GM12878 (cell line): Measurements from ENCODE around the gene BMAL1. TPM values are rescaled to one million over a fixed set of nuclear protein-coding genes. Genes with fewer than 3 reads are reported as not detected.
A peak's percentile ranks its signal among the peaks of the same experiment; 100 is the strongest.

ENCODE experiments used
- ATAC-seq: fragments of 200-7000 bp; cut with Tn5 transposase; 3 replicates; pipeline ENCODE4 v1.9.1; 2020; ENCODE audit warnings: mild to moderate bottlenecking, moderate library complexity
- BruUV-seq: library from RNA; stranded (reverse); fragments of 400-500 nt; replicated peaks from 2 replicates; lab custom pipeline; 2021; lab: Mats Ljungman, UMichigan
- CTCF ChIA-PET: fragments of 300-600 bp; sonication (Branson Sonifier 250); formaldehyde crosslinking; extraction: SDS; loops from one replicate; lab custom pipeline; 2021; ENCODE audit warnings: inconsistent platforms; lab: Yijun Ruan, JAX
- POLR2A ChIA-PET: fragments of 350-600 bp; formaldehyde crosslinking; extraction: SDS; loops from one replicate; lab custom pipeline; 2021; ENCODE audit warnings: inconsistent platforms; lab: Charles Lee
- RAD21 ChIA-PET: fragments of 300-600 bp; sonication (Branson Sonifier 250); formaldehyde crosslinking; loops from one replicate; lab custom pipeline; 2023; ENCODE audit warnings: antibody characterized with exemption; ENCODE audit not compliant: unreplicated experiment; lab: Charles Lee
- SMC1A ChIA-PET: fragments of 300-600 bp; sonication (Branson Sonifier 250); formaldehyde crosslinking; loops from one replicate; lab custom pipeline; 2023; ENCODE audit not compliant: unreplicated experiment, uncharacterized antibody; lab: Charles Lee
- DNase-seq: peaks from one replicate; pipeline ENCODE4 v3.0.0-alpha.2; 2011; ENCODE audit warnings: low read depth, low spot score
- FAIRE-seq: peaks from 3 replicates; lab custom pipeline; 2011; peaks lifted over from hg19 to GRCh38; lab: Jason Lieb, UNC
- H2AFZ ChIP-seq: 2 replicates; pipeline ENCODE4 v1.6.0; 2011; ENCODE audit warnings: low read depth, low read length, control low read depth; ENCODE audit not compliant: control insufficient read depth
- H3K27ac ChIP-seq: 2 replicates; pipeline ENCODE4 v1.5.1; 2011; ENCODE audit warnings: control low read depth; ENCODE audit not compliant: control insufficient read depth, insufficient read depth
- H3K27me3 ChIP-seq, 2 experiments: replicated peaks in 1 of 2; 2 replicates each; pipeline versions ENCODE4 v1.6.0 to v1.6.1; 2011; ENCODE audit warnings: low read length in 1 of 2; ENCODE audit not compliant: control insufficient read depth in 2 of 2, insufficient read depth in 2 of 2
- H3K36me3 ChIP-seq, 2 experiments: 2 replicates each; pipeline ENCODE4 v1.5.1; 2011; ENCODE audit warnings: low read length in 1 of 2; ENCODE audit not compliant: control insufficient read depth in 2 of 2, insufficient read depth in 2 of 2
- H3K4me1 ChIP-seq: 2 replicates; pipeline ENCODE4 v1.6.1; 2011; ENCODE audit warnings: mild to moderate bottlenecking, low read length, moderate library complexity, mixed read lengths; ENCODE audit not compliant: control insufficient read depth, insufficient read depth
- H3K4me2 ChIP-seq: 2 replicates; pipeline ENCODE4 v1.6.0; 2011; ENCODE audit warnings: control low read depth; ENCODE audit not compliant: control insufficient read depth, insufficient read depth
- H3K4me3 ChIP-seq: fragments of 200-600 bp; sonication (generic); 2 replicates; pipeline ENCODE4 v1.5.1; 2016
- H3K79me2 ChIP-seq: 2 replicates; pipeline ENCODE4 v1.6.0; 2011; ENCODE audit warnings: low read length; ENCODE audit not compliant: control insufficient read depth, insufficient read depth
- H3K9ac ChIP-seq: 2 replicates; pipeline ENCODE4 v1.8.0; 2011; ENCODE audit warnings: low read length, control low read depth, mixed read lengths; ENCODE audit not compliant: control insufficient read depth, insufficient read depth
- H3K9me3 ChIP-seq: replicated peaks from 3 replicates; pipeline ENCODE4 v1.5.1; 2011; ENCODE audit warnings: mild to moderate bottlenecking, low read length; ENCODE audit not compliant: control insufficient read depth, insufficient read depth
- H4K20me1 ChIP-seq: 2 replicates; pipeline ENCODE4 v1.6.0; 2011; ENCODE audit not compliant: control insufficient read depth, insufficient read depth
- ATF7 ChIP-seq: fragments of 450-650 bp; IDR thresholded peaks from 2 replicates; pipeline ENCODE4 v1.6.1; 2016; ENCODE audit warnings: low read depth, mild to moderate bottlenecking
- KDM1A ChIP-seq: fragments of 200-600 bp; sonication (generic); IDR thresholded peaks from 2 replicates; pipeline ENCODE4 v1.6.1; 2016; ENCODE audit warnings: borderline replicate concordance
- RAD51 ChIP-seq: fragments of 450-650 bp; IDR thresholded peaks from 2 replicates; pipeline ENCODE4 v1.6.1; 2016; ENCODE audit warnings: moderate library complexity, mild to moderate bottlenecking, inconsistent platforms
- SP1 ChIP-seq: IDR thresholded peaks from one replicate; pipeline ENCODE4 v1.6.1; 2011; ENCODE audit warnings: low read depth, low read length
- SREBF2 ChIP-seq: IDR thresholded peaks from 2 replicates; pipeline ENCODE4 v1.6.1; 2012; ENCODE audit warnings: mild to moderate bottlenecking, low read length
- TCF12 ChIP-seq: IDR thresholded peaks from 2 replicates; pipeline ENCODE4 v1.6.1; 2011; ENCODE audit warnings: low read depth, mild to moderate bottlenecking, low read length
- WGBS: methylation state at CpG from one replicate; pipeline ENCODE4 v1.1.6; 2016; ENCODE audit warnings: low lambda C conversion rate; ENCODE audit not compliant: insufficient replicate concordance, insufficient coverage; ENCODE audit errors: missing lambda C conversion rate; 5-methylcytosine and 5-hydroxymethylcytosine counted together
- in situ Hi-C: fragments of 300-500 bp; cut with MboI; formaldehyde crosslinking; loops from 9 replicates; pipeline ENCODE4 v1.14.3; 2018; ENCODE audit warnings: mixed read lengths
- intact Hi-C: fragments of 100-400 bp; cut with micrococcal nuclease; formaldehyde crosslinking; loops from one replicate; pipeline ENCODE4 v1.14.2; 2022; ENCODE audit not compliant: unreplicated experiment
- polyA plus RNA-seq, 11 experiments: library from polyadenylated mRNA; depleted of rRNA in 4 of 11; unstranded in 6 of 11; stranded (reverse) in 5 of 11; fragments of >200 nt; fragmentation: Nextera tagmentation in 4 of 11; fragmentation: Illumina TruSeq in 1 of 11; extraction: Ambion mirVana in 4 of 11; extraction: Trizol in 1 of 11; gene quantifications; 1 replicate in 1 of 11; 2 replicates in 10 of 11; pipeline versions ENCODE4 v1.2.1 to v1.2.3, GENCODE V29; 2011 to 2016; ENCODE audit warnings: inconsistent platforms in 2 of 11, missing spikeins in 2 of 11, low read depth in 1 of 11
- total RNA-seq, 4 experiments: library from RNA; depleted of rRNA in 3 of 4; stranded (reverse); fragments of >200 nt in 3 of 4; fragmentation: Illumina TruSeq in 1 of 4; extraction: Trizol in 1 of 4; gene quantifications; 2 replicates each; pipeline versions ENCODE4 v1.2.1 to v1.2.3, GENCODE V29; 2013 to 2021
- TF ChIP-seq, protein P1 (sequence below): IDR thresholded peaks from 2 replicates; pipeline ENCODE4 v1.6.1; 2012; ENCODE audit warnings: mild to moderate bottlenecking, low read depth, low read length

The BMAL1 gene
- total and polyA plus RNA-seq, 10 of the 15 experiments (the other 5 are each of a cell fraction or from before 2014, with no cell fraction given): 3.5 to 40.6 (median 13.6) TPM

DNA sequence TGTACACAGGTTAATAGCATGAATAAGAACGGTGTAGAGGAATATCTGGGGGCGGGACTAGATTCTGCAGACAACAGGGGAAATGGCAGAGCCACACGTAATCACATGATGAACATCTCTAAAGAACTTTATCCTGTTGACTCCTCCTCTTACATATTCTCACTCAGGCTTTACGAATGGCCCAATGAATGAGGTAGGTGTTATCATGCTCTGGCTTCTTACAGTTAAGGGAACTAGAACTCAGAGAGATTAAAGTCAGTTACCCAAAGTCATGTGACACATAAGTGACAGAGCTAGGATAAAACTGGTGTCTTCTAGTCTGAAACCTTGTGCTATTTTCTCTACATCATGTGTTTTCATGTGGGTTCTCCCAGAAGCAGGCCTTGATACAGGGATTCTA is 49.0 kb upstream of the BMAL1 start:
- TF ChIP-seq SREBF2: no peak
- no peak for TF ChIP-seq ATF7
- TF ChIP-seq RAD51: peak; percentile 80
- Histone ChIP-seq H3K36me3 (no peaks in the 10 kb centered on the region), H3K4me2 (no peak overlapping the region), H3K9ac (no peak overlapping the region), H3K9me3 (no peaks in the 10 kb centered on the region), H3K27ac (no peak overlapping the region), H2AFZ (no peak overlapping the region), H3K27me3 (no peaks in the 10 kb centered on the region; a peak in 1 of 4 replicates), H3K4me1 (no peaks in the 10 kb centered on the region), H3K79me2 (no peaks in the 10 kb centered on the region), H3K4me3 (no peak overlapping the region), H4K20me1 (no peaks in the 10 kb centered on the region)
- CTCF ChIA-PET: interaction anchor here (0.6 to 3.7 kb wide), 6 partner anchors 9 to 86 kb away, joined by 3 to 9 read pairs (median 4); no protein-coding TSS in a partner anchor
- no peak for FAIRE-seq
- intact Hi-C loops (no loop called here), in situ Hi-C loops (no loop called here)
- 20% methylated on average over 4 of the region's 4 CpGs for WGBS
- BruUV-seq: no TSS peak
- ATAC-seq: peak; percentile 41; the same call in 2 of the 3 replicates
- no peak for DNase-seq
- RAD21 ChIA-PET: interaction anchor here (1.7 kb wide), 1 partner anchor 107 kb away, joined by 3 read pairs; no protein-coding TSS in a partner anchor
- SMC1A ChIA-PET: interaction anchor here (0.6 to 1.9 kb wide), 4 partner anchors 10 to 702 kb away, joined by 3 to 5 read pairs (median 4); no protein-coding TSS in a partner anchor
- POLR2A ChIA-PET: no interaction called here

DNA sequence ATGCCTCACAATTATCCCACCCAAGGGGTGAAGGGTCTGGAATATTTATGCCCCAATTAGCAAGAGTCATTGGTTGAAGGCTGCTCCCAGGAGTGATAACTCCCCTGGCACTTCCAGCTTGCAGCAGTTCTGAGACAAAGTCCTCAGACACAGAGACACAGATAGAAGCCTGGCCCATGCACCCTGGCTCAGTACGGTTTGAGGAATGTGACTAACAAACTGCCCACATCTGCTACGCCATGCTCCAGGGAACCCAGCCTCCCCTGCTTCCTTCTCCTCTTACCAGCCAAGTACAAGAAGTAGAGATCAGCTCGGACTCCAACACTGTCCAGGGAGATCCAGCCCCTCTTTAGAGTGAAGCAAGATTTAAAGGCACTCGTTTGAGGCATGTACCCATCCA is 48.5 kb upstream of the BMAL1 start:
- BruUV-seq: no TSS peak
- Histone ChIP-seq H3K4me3 (no peak overlapping the region), H3K4me2 (no peak overlapping the region), H3K36me3 (no peaks in the 10 kb centered on the region), H2AFZ (no peak overlapping the region), H3K79me2 (no peaks in the 10 kb centered on the region), H4K20me1 (no peaks in the 10 kb centered on the region), H3K27ac (no peak overlapping the region), H3K27me3 (no peaks in the 10 kb centered on the region; a peak in 2 of 4 replicates), H3K4me1 (no peaks in the 10 kb centered on the region), H3K9me3 (no peaks in the 10 kb centered on the region), H3K9ac (no peak overlapping the region)
- ATAC-seq (peak; percentile 18; the same call in 2 of the 3 replicates), FAIRE-seq (no peak), DNase-seq (no peak)
- ChIA-PET SMC1A (interaction anchor here (0.6 to 1.9 kb wide), 5 partner anchors 10 to 702 kb away, joined by 3 to 5 read pairs (median 3); no protein-coding TSS in a partner anchor), CTCF (interaction anchor here (1.0 to 3.7 kb wide), 4 partner anchors 9 to 85 kb away, joined by 3 to 9 read pairs (median 4); no protein-coding TSS in a partner anchor), POLR2A (no interaction called here), RAD21 (interaction anchor here (1.7 kb wide), 1 partner anchor 106 kb away, joined by 3 read pairs; no protein-coding TSS in a partner anchor)
- in situ Hi-C loops: no loop called here
- intact Hi-C loops: no loop called here
- WGBS: 3% methylated on average over 4 of the region's 4 CpGs
- TF ChIP-seq KDM1A: no peak
- TF ChIP-seq, protein P1, sequence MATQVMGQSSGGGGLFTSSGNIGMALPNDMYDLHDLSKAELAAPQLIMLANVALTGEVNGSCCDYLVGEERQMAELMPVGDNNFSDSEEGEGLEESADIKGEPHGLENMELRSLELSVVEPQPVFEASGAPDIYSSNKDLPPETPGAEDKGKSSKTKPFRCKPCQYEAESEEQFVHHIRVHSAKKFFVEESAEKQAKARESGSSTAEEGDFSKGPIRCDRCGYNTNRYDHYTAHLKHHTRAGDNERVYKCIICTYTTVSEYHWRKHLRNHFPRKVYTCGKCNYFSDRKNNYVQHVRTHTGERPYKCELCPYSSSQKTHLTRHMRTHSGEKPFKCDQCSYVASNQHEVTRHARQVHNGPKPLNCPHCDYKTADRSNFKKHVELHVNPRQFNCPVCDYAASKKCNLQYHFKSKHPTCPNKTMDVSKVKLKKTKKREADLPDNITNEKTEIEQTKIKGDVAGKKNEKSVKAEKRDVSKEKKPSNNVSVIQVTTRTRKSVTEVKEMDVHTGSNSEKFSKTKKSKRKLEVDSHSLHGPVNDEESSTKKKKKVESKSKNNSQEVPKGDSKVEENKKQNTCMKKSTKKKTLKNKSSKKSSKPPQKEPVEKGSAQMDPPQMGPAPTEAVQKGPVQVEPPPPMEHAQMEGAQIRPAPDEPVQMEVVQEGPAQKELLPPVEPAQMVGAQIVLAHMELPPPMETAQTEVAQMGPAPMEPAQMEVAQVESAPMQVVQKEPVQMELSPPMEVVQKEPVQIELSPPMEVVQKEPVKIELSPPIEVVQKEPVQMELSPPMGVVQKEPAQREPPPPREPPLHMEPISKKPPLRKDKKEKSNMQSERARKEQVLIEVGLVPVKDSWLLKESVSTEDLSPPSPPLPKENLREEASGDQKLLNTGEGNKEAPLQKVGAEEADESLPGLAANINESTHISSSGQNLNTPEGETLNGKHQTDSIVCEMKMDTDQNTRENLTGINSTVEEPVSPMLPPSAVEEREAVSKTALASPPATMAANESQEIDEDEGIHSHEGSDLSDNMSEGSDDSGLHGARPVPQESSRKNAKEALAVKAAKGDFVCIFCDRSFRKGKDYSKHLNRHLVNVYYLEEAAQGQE: no peak
- TF ChIP-seq SP1: no peak
- no peak for TF ChIP-seq TCF12
- TF ChIP-seq, all 136 proteins: peak for 0
